ENCODE results near the gene NR4A1. TPM values are rescaled to one million over a fixed set of nuclear protein-coding genes. Genes with fewer than 3 reads are reported as not detected.
A peak's percentile ranks its signal among the peaks of the same experiment; 100 is the strongest.

The NR4A1 gene
- total and polyA plus RNA-seq, 4 donors = 45.1 to 77.9 (median 62.0) TPM

DNA sequence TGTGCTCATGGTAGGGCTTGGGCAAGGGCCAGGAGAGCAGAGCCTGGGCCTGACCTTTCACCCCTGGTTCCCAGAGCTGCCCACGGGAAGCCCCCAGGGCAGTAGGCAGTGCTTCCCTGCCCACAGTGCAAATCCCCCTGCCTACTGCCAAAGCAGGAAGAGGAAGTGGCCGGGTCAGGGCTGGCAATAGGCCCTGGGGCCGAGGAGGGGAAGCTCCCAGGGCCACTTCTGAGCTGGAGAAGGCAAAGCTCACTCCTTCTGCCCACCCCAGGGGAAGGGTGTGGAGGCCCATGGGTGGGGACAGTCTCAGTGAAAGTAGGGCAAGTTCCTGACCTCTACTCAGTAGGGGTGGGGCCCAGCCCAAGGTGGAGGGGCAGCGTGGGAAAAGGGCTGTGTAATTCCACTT is 5.4 kb upstream of the NR4A1 start:
- H3K36me3 ChIP-seq (ENCODE audit: control insufficient read depth in 4 of 4, insufficient read depth in 4 of 4, low read length in 4 of 4) = no peaks in the 10 kb centered on the region
- no peak overlapping the region for H3K4me3 ChIP-seq
- peak overlapping the region; percentile 38 to 87 for H3K27ac ChIP-seq (ENCODE audit: low read depth in 1 of 2, low read length in 1 of 2)
- DNase-seq (no peak), ATAC-seq (ENCODE audit: insufficient read depth, low FRiP score) (no peak)
- peaks cover 6 to 54% (median 16%) of the 10 kb centered on the region in 5 donors for H3K4me1 ChIP-seq (ENCODE audit: control insufficient read depth in 5 of 5, insufficient read depth in 5 of 5, low read length in 5 of 5)
- no peaks in the 10 kb centered on the region for H3K27me3 ChIP-seq (ENCODE audit: control insufficient read depth in 3 of 3, insufficient read depth in 3 of 3, low read length in 2 of 3)
- TF ChIP-seq CTCF (IDR thresholded peaks at IDR 0.05; ENCODE audit: control extremely low read depth, extremely low read depth) = no peak
- no peak overlapping the region for H3K9ac ChIP-seq (ENCODE audit: insufficient read depth in 1 of 2, low read length in 2 of 2)
- H3K9me3 ChIP-seq (ENCODE audit: control insufficient read depth in 4 of 4, insufficient read depth in 3 of 4, low read length in 3 of 4) = peaks cover 0 to 2% (median 0%) of the 10 kb centered on the region in 4 donors
- WGBS, 2 donors = 9 to 16% methylated on average over 4 of the region's 4 CpGs

GRCh38 chr12:52046859-52047258 is 4.4 kb upstream of the NR4A1 start:
- WGBS, 2 donors = 85 to 95% methylated on average over 7 of the region's 7 CpGs
- no peaks in the 10 kb centered on the region for H3K27me3 ChIP-seq (ENCODE audit: control insufficient read depth in 3 of 3, insufficient read depth in 3 of 3, low read length in 2 of 3)
- no peak overlapping the region for H3K9ac ChIP-seq (ENCODE audit: insufficient read depth in 1 of 2, low read length in 2 of 2)
- H3K4me1 ChIP-seq (ENCODE audit: control insufficient read depth in 5 of 5, insufficient read depth in 5 of 5, low read length in 5 of 5) = peaks cover 6 to 51% (median 16%) of the 10 kb centered on the region in 5 donors
- H3K27ac ChIP-seq (ENCODE audit: low read depth in 1 of 2, low read length in 1 of 2) = no peak overlapping the region
- no peak overlapping the region for H3K4me3 ChIP-seq
- DNase-seq (no peak), ATAC-seq (ENCODE audit: insufficient read depth, low FRiP score) (no peak)
- H3K9me3 ChIP-seq (ENCODE audit: control insufficient read depth in 4 of 4, insufficient read depth in 3 of 4, low read length in 3 of 4) = peaks cover 0 to 2% (median 0%) of the 10 kb centered on the region in 4 donors
- H3K36me3 ChIP-seq (ENCODE audit: control insufficient read depth in 4 of 4, insufficient read depth in 4 of 4, low read length in 4 of 4) = no peaks in the 10 kb centered on the region
- no peak for TF ChIP-seq CTCF (IDR thresholded peaks at IDR 0.05; ENCODE audit: control extremely low read depth, extremely low read depth)

DNA sequence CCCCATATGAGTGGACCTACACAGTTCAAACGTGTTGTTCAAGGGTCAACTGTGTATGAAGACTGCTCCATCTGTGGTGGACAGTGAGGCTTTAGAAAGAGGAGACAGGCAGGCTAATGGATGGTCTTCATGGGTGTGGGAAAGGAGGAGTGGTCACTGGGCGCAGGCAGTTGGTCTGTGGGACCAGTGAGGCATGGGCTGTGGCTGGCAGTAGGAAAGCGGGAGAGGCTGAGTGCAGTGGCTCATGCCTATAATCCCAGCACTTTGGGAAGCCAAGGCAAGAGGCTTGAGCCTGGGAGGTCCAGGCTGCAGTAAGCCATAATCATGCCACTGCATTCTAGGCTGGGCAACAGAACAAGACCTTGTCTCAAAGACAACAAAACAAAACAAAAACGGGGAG is 2.0 kb upstream of the NR4A1 start:
- H3K4me3 ChIP-seq = no peak overlapping the region
- no peaks in the 10 kb centered on the region for H3K27me3 ChIP-seq (ENCODE audit: control insufficient read depth in 3 of 3, insufficient read depth in 3 of 3, low read length in 2 of 3)
- H3K4me1 ChIP-seq (ENCODE audit: control insufficient read depth in 5 of 5, insufficient read depth in 5 of 5, low read length in 5 of 5) = peaks cover 6 to 40% (median 18%) of the 10 kb centered on the region in 5 donors
- H3K27ac ChIP-seq (ENCODE audit: low read depth in 1 of 2, low read length in 1 of 2) = no peak overlapping the region
- ATAC-seq (ENCODE audit: insufficient read depth, low FRiP score) (no peak), DNase-seq (no peak)
- no peak overlapping the region for H3K9ac ChIP-seq (ENCODE audit: insufficient read depth in 1 of 2, low read length in 2 of 2)
- WGBS, 2 donors = 79 to 84% methylated on average over 4 of the region's 4 CpGs
- peaks cover 0 to 1% (median 0%) of the 10 kb centered on the region in 4 donors for H3K36me3 ChIP-seq (ENCODE audit: control insufficient read depth in 4 of 4, insufficient read depth in 4 of 4, low read length in 4 of 4)
- peaks cover 0 to 2% (median 0%) of the 10 kb centered on the region in 4 donors for H3K9me3 ChIP-seq (ENCODE audit: control insufficient read depth in 4 of 4, insufficient read depth in 3 of 4, low read length in 3 of 4)
- no peak for TF ChIP-seq CTCF (IDR thresholded peaks at IDR 0.05; ENCODE audit: control extremely low read depth, extremely low read depth)

DNA sequence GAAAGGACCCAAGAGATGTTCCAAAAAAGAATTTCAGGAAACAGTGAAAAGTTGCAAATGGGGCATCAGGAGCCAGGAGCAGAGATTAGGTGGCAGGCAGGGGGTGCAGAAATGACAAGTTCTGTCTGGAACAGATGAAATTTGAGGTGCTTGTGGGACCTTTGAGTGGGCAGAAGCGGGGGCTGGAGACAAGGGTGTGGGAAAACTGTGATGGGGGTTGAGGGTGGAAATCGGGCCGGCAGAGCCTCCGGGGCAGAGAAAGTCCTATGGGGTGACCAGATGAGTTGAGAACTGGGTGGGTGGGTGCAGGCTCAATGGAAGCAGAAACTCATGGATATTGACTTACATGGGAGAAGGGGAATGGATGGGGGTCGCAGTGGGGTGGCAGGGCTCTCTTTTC is 1.6 kb upstream of the NR4A1 start:
- Histone ChIP-seq H3K9ac (ENCODE audit: insufficient read depth in 1 of 2, low read length in 2 of 2) (peak overlapping the region in 1 of 2 donors; percentile 23), H3K27ac (ENCODE audit: low read depth in 1 of 2, low read length in 1 of 2) (peak overlapping the region in 1 of 2 donors; percentile 98), H3K4me3 (no peak overlapping the region), H3K27me3 (ENCODE audit: control insufficient read depth in 3 of 3, insufficient read depth in 3 of 3, low read length in 2 of 3) (no peaks in the 10 kb centered on the region), H3K36me3 (ENCODE audit: control insufficient read depth in 4 of 4, insufficient read depth in 4 of 4, low read length in 4 of 4) (peaks cover 0 to 5% (median 2%) of the 10 kb centered on the region in 4 donors), H3K4me1 (ENCODE audit: control insufficient read depth in 5 of 5, insufficient read depth in 5 of 5, low read length in 5 of 5) (peaks cover 6 to 38% (median 18%) of the 10 kb centered on the region in 5 donors), H3K9me3 (ENCODE audit: control insufficient read depth in 4 of 4, insufficient read depth in 3 of 4, low read length in 3 of 4) (peaks cover 0 to 2% (median 0%) of the 10 kb centered on the region in 4 donors)
- ATAC-seq (ENCODE audit: insufficient read depth, low FRiP score) (no peak), DNase-seq (no peak)
- 85 to 90% methylated on average over 5 of the region's 5 CpGs for WGBS, 2 donors
- TF ChIP-seq CTCF (IDR thresholded peaks at IDR 0.05; ENCODE audit: control extremely low read depth, extremely low read depth) = no peak
